NCI-H2227 (cell line): ENCODE results near the gene WDR7.

Source experiments
- DNase-seq: peaks from one replicate; lab custom pipeline; 2025; ENCODE audit not compliant: unreplicated experiment; lab: John Stamatoyannopoulos, UW

Gene WDR7

DNA sequence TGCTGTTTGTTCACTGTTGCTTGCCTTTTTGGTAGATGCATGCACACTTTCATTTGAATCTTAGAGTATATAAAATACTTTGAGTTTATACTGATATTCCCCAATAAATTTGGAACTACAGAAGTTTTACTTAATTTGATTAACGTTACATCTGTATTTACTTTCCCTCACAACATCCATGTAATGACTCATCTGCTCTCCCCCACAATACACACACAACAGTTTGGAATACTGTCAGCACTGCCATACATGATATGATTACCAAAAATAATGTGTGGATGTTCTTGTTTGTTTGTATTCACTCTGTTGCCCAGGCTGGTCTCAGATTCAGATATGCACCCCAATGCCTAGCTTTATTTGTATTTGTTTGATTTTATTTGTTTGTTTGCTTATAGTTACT, 144.2 kb downstream of the WDR7 start:
- no peak for DNase-seq

DNA sequence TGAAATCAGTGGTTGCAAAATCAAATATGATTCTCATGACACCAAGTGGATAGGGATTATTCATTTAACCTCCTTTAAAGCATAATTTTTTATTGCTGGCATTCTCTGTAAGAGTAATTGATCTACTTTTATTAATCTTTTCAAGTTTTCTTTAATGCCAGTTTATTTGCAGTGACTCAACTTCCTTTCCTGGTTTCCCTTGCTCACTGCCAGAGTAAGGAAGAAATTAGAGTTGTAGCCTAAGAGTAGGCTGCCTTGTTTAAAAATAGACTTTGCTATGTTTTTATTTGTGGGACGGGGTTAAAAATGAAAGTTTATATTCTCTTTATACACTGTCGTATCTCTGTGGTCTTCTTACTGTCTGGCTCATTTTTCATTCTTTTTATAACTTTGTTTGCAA, 148.6 kb downstream of the WDR7 start:
- DNase-seq, result no peak

DNA sequence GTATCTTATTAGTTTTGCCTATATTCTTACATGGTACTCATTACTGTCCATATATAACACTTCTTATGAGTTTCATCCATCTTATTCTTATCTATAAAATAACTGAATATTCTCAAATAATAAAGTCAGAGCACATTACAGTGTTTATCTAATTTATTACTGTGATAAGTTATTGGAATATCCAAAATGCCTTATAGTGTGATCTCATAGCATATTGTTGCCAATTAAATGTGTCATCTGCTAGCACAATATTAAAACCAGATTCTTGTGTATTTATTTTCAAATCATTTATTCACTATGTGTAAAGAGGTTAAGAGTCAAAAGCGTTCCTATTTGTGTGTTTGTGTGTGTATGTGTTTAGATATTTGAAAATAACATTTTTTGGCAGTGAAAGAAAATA, 151.9 kb downstream of the WDR7 start:
- DNase-seq, result no peak

DNA sequence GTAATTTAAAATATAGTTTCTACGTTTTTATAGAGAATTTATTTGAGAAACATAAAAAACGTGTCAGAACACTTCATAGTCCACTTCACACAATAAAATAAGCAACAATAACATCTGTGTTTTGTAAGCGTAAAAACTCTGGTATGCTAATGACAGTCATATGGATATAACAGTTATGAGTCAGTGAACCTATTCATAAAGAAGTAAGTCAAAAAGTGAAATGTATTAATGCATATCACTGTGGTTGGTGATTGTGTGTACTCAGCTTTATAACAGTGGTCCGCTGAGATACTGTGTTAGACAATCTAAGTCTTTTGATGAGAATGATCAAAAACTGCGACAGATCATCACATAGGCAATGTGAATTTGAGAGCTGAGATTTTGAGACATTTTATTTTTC, 153.2 kb downstream of the WDR7 start:
- no peak for DNase-seq

DNA sequence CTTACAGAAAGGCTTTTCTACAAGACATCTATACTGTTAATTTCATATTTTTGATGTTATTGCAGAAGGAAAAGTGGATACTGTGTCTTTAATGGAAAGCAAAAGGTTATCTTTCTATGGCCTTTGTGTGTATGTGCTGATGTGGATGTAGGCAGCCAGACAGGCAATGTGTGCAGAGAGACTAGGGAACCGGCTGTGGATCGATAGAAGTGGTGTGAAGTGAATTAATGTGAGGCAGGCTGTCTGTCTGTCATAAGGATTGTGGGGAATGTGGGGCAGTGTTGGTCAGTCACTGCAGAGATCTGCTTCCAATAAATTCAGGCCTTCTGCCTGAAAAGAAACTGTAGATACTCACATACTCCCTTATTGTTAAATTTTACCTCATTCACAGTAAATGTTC, 156.7 kb downstream of the WDR7 start:
- peak; percentile 9 for DNase-seq

DNA sequence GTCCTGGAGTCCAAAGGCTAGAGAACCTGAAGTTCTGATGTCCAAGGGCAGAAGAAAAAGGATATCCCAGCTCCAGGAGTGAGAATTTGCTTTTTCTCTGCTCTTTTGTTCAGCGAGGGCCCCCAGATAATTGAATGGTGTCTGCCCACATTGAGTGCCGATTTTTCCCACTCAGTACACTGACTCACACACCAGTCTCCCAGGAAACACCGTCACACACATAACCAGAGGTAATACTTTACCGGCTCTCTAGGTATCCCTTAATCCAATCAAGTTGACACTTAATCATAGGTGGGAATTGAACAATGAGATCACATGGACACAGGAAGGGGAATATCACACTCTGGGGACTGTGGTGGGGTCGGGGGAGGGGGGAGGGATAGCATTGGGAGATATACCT, 161.5 kb downstream of the WDR7 start:
- peak; percentile 6 for DNase-seq

DNA sequence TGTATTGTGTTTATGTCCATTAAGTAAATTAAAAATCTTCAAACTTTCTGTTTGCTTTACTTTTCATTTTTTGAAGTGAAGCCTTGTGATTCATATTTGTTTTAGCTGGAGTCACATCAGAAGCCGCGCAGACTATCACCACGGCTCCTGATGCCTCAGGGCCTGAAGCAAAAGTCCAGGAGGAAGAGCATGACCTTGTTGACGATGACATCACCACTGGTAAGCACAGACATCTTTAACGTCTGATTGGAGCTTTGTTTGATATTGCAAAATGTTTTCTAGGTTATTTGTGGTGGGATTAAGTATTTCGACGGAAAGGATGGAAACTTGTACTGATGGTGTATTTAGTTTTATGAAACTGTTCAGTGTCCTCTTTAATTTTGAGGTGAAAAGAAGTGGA, 164.8 kb downstream of the WDR7 start:
- no peak for DNase-seq

DNA sequence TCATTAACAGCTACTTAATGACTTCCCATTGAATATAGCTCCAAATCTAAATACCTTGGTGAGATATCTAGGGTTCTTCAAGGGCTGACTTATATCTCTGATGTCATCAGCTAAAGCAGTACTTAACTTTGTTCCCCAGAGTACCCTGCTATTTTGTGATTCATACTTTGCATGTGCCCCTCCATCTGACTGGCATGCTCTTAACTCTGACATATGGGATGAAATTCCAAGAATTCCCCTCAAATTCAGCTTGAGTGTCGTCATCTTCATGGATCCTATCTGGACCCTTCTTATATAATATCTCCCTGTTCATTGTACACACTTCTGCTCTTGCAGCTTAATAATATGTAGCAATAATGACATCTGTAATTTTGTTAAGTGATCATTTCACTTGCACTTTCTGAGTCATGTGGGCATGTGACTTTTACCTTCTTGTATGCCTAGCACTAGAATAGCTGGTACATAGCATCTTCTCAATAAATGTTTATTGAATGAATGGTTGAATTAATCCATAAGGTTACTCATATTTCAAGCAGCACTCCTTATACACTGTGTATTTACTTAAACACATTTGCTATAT, 172.9 kb downstream of the WDR7 start:
- no peak for DNase-seq

DNA sequence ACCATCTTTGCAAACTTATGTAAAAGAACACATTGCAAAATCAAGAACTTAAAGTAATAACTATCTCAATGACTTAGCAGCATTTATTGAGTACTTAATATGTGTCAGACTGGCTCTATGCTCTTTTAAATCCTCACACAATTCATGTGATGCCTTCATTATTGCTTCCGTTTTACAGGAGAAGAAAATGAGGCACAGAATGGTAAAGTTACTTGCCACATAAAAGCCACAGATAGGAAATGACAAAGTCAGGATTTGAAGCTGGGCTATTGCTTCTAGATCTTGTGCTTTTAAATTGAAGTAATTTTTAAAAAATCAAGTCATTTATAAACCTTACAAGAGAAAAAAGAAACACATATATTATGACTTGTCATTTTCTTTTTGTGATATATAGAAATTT, 174.2 kb downstream of the WDR7 start:
- DNase-seq, result no peak

DNA sequence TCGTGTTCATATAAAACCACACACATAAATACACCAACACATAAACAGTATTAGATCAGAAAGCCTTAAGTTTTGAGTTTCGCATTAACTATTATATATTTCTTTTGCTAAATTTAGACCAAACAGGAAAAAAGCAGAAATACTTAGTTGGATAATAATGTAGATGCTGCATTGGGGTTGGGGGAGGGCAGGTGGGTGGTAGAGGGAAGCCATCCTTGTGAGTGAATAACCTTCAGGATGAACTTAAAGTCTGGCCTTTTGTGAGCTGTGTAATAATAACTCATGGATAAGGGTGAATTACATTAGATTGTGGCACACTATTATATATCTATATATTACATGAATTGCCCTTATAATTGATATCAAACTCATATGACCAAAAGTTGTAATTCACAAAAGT, 174.7 kb downstream of the WDR7 start:
- DNase-seq, result no peak

DNA sequence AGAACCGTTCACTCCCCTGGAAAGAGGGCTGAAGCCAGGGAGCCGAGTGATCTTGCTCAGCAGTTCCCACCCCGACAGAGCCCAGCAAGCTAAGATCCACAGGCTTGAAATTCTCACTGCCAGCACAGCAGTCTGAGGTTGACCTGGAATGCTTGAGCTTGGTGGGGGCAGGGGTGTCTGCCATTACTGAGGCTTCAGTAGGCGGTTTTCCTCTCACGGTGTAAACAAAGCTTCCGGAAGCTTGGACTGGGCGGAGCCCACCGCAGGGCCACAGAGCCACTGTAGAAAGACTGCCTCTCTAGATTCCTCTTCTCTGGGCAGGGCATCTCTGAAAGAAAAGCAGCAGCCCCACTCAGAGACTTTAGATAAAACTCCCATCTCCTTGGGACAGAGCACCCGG, 180.8 kb downstream of the WDR7 start:
- DNase-seq, result no peak

DNA sequence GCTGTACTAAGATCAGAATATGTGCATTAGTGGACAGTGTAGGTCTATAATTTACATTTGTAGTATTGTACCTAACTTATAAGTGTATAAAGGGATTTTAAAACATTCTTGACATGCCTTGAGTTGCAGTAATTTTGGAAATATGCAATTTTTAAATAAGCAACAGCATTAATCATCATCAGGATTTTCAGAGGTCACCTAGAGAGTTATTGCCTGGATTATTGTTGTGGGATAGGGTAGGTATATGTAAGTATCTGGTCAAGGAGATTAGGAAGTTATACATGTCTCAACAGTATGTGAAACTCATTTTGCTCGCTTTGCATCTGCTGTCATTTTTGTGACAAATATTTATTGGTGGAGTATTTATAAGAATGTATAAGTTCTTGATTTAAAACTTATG, 184.2 kb downstream of the WDR7 start:
- DNase-seq, result no peak

DNA sequence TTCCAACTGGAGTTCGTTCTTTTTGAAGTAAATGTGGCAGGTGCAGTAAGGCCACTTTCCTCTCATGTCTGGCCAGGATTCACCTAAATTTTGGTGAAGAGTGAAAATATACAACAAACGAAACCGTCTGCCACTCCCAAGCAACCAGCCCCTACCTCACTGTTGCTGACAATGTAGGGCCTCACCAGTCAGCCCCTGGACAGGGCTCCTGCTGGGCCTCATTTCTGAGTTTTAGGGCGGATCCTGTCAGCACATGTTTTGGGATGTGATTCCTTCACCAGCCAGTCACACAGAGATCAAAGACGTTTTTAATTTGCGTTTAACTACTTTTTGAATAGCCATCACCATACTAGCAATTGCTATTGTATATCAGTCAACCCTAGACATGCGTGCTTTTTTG, 185.0 kb downstream of the WDR7 start:
- DNase-seq, result no peak

DNA sequence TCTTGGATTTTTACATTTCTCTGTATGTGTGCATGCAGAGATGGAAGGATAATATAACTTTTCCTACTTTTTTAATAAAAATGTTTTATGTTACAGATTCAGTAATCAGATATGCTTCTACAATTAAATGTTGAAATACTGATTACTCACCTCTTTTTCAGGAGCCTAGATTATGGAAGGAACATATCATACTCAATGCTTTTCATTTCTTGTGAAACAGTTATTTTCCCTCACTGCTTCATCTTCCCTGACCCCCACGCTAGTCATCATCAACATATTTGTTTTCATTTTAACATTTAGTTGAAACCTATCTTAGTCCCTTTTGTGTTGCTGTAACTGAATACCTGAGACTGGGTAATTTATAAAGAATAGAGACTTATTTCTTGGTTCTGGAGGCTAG, 190.7 kb downstream of the WDR7 start:
- no peak for DNase-seq

DNA sequence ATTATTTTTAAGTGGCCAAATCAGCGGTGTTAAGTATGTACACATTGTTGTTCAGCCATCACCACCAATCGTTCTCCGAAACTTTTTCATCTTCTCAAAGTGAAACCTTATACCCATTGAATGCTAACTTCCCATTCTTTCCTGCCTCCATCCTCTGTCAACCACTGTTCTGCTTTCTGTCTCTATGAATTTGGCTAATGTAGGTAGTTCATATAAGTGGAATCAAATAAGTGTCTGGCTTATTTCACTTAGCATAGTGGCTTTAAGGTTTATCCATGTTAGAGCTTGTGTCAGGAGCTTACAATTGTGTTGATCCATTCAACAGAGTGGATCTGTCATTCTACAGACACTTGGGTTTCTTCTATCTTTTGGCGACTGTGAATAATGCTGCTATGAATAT, 192.1 kb downstream of the WDR7 start:
- no peak for DNase-seq

DNA sequence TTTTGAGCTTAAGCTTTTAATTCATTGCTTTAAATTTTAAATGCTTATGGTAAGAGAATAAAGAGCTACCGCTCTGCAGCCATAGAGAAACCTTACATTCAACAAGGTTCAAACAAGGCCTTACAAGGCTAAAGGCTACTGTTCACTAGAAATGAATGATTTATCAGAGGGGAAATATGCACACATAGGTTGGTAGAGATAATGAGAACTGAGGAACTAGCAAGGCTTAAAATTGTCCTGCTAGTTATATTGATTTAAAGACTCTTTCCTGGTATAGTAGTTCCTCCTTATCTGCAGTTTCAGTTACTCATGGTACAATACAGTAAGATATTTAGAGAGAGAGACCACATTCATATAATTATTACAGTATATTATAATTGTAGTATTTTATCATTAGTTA, 193.4 kb downstream of the WDR7 start:
- DNase-seq, result no peak

DNA sequence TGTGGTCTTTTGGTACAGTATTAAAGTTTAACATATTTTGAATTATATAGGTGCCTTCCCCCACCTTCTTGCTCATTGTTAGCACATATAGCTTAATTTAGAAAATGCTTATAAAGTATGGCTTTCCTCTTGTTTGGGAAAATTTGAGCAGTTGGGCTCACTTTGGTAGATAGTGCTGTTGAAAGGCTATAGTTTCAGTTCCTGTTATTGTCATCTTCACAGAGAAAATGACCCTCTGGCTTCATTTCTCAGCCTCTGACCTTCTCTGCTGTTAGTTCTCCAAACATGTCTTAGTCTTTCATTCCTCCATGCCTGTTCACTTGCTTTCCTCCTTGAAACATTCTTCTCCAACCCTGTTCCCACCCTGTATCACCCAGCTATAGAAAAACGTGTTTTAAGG, 200.6 kb downstream of the WDR7 start:
- DNase-seq, result no peak

DNA sequence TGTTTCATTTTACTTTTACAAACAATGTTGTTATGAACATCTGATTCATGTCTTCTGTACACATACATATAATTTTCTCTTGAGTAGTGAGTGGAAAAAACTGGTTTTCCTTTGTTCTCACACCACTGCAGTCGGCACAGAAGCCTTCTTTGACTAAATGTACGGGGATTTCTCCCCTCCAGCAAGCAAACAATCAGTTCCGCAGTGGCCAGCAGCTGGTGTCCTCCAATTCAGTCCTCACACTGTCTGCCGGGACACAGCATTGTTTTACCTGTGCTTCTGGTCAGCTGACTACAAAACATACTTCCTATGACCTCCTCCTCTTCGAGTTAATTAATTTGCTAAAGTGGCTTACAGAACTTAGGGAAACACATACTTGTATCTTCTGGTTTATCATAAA, 202.8 kb downstream of the WDR7 start:
- peak; percentile 49 for DNase-seq

DNA sequence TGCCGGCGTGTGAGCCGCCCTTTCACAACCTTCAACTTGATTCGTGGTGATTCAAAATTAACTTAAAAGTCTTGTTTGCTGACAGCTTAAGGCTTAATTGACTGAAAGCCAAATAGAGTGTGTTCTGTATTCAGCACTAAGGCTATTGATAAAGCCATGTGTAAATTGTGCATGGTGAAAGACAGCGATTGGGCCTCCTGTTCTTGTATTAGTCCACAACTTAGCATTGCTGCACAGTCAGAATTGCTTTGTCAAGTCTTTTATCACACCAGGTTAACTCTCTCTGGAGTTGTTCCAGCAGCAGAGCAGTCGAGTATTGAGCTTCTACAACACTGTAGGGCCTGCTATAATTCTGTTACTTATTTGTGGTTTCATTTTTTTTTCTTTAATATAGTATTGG, 210.1 kb downstream of the WDR7 start:
- peak; percentile 9 for DNase-seq

DNA sequence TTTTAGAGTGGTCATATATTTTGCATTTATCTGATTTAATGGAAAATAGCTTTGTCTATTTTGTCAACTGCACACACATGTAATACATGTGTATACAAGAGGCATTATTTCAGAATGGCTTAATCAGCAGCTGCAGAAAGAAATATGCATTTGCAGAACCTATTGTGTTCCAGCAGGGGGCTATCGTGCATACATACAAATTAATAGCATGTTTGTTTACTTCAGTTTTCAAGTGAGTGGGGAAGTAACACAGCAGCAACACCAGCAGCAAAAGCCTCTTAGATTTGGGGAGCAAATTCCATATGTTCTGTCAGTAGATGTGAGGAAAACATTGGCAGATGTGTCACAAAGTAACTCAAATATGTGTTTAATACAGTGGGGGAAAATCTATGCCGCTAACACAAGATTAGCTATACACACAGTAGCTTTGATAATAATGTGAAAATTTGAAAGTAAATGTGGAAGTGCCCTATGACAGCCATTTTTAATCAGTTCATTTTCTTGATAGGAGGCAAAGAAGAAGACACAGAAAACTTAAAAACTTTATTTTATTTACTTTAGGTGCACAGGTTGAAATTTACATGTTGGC, 218.1 kb downstream of the WDR7 start:
- peak; percentile 68 for DNase-seq

DNA sequence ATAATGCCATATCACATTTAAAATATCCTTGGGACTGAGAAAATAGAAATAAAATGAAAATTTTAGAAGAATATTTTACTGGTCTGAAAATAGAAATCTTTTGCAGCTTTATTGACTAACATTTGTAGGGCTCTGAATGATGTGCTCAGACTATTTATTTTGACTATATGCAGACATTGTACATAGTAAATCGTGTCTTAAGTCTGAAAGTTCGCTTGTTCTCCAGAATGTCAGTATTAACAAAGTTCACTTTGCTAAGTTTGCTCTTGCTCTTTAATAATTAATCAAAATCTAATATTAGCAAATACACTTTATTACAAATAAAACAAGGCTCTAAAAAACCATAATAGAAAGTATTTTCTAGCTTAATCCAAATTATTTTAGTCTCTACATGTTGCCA, 219.8 kb downstream of the WDR7 start:
- no peak for DNase-seq

DNA sequence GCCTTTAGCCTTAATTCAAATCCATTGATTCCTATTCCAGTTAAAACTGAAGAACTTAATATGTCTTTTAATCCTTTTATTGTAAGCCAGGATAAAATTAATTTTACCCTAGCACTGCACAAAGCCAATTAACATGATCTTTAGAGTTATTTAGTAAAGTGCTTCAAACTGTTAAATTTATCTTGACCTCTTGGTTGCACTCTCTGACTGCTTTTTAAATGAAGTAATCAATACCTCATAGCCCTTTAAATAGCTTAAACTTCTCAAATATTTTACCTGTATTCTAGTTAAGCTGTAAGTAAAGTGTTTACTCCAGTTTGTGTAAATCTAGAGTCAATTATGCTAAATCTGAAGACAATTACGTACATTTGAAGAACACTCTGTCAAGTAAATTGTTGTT, 221.0 kb downstream of the WDR7 start:
- DNase-seq, result no peak

DNA sequence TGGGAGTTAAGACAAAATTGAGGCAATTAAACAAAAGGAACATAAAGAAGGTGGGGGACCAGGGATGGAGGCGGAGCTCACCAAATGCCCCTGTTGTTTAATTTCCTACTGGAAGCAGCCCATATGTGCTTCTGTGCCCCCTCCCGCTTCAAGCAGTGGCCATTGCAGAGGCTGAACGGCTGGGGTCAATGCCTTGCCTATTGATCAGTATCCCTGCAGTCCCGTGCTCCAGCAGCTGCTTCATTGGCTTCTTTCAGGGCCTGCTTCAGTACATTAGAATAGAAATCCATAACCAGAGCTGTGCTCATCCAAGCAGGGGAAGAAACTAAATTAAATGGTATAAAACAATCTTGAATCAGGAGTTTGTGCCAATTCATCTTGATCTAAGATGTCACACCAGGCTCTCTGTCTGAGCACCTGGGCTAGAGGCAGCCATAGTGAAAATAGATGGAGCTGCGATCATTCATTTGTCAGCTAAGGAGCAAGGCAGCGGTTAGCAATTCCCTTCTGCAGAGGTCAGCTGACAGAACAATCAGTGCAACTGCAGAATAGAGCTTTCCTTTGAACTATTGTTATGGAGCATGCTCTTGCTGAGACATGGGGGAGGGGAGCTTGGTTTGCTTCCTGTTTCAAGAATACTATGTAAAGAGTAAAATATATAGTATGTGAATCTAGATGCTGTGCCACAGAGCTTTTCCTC, 222.4 kb downstream of the WDR7 start:
- DNase-seq, result peak; percentile 86
